ENCODE measurements around the gene ZNF444. TPM values are rescaled to one million over a fixed set of nuclear protein-coding genes. Genes with fewer than 3 reads are reported as not detected.

The ZNF444 gene
- total RNA-seq, 1 experiment from 2014 or later = 92.2 TPM

- no peaks in the 10 kb centered on the region for H3K27me3 Mint-ChIP-seq (ENCODE audit: insufficient read depth, unreplicated experiment)
- no TSS peak for BruUV-seq (replicated peaks)
- Histone ChIP-seq H3K4me3 (ENCODE audit: low read depth, low read length) (no peak overlapping the region), H3K27me3 (replicated peaks; ENCODE audit: control insufficient read depth, insufficient read depth, low read length) (no peaks in the 10 kb centered on the region), H3K9me3 (no peaks in the 10 kb centered on the region), H3K36me3 (ENCODE audit: control insufficient read depth, insufficient read depth, low read length) (peaks cover 3% of the 10 kb centered on the region), H3K4me1 (no peaks in the 10 kb centered on the region)
- no peak overlapping the region for H3K4me3 Mint-ChIP-seq (ENCODE audit: unreplicated experiment)
- H3K27ac Mint-ChIP-seq (ENCODE audit: unreplicated experiment) = no peak overlapping the region
- DNase-seq = no peak
- ChIA-PET POLR2A (no interaction called here), CTCF (interaction anchor here (0.5 kb wide), 1 partner anchor 95 kb away, joined by 3 read pairs; no protein-coding TSS in a partner anchor)
- intact Hi-C loops (cut with micrococcal nuclease; ENCODE audit: unreplicated experiment) = no loop called here
- TF ChIP-seq CTCF (IDR thresholded peaks at IDR 0.05; ENCODE audit: insufficient read depth in 1 of 2, low read depth in 1 of 2, low read length in 1 of 2, severe bottlenecking in 1 of 2, unreplicated experiment in 1 of 2) = no peak
- no peaks in the 10 kb centered on the region for H3K4me1 Mint-ChIP-seq (ENCODE audit: low read depth, unreplicated experiment)
- H3K36me3 Mint-ChIP-seq (ENCODE audit: insufficient read depth, unreplicated experiment) = peaks cover 50% of the 10 kb centered on the region
- no peaks in the 10 kb centered on the region for H3K9me3 Mint-ChIP-seq (ENCODE audit: unreplicated experiment)
Observed at GRCh38 chr19:56158170-56158757, 17.2 kb downstream of the ZNF444 start.

- intact Hi-C loops (cut with micrococcal nuclease; ENCODE audit: unreplicated experiment) = no loop called here
- no TSS peak for BruUV-seq (replicated peaks)
- ChIA-PET POLR2A (no interaction called here), CTCF (interaction anchor here (0.5 kb wide), 1 partner anchor 95 kb away, joined by 3 read pairs; no protein-coding TSS in a partner anchor)
- Histone ChIP-seq H3K27me3 (replicated peaks; ENCODE audit: control insufficient read depth, insufficient read depth, low read length) (no peaks in the 10 kb centered on the region), H3K4me3 (ENCODE audit: low read depth, low read length) (no peak overlapping the region), H3K9me3 (no peaks in the 10 kb centered on the region), H3K36me3 (ENCODE audit: control insufficient read depth, insufficient read depth, low read length) (peaks cover 3% of the 10 kb centered on the region), H3K4me1 (no peaks in the 10 kb centered on the region)
- DNase-seq = no peak
- H3K27me3 Mint-ChIP-seq (ENCODE audit: insufficient read depth, unreplicated experiment) = no peaks in the 10 kb centered on the region
- H3K27ac Mint-ChIP-seq (ENCODE audit: unreplicated experiment) = no peak overlapping the region
- H3K9me3 Mint-ChIP-seq (ENCODE audit: unreplicated experiment) = no peaks in the 10 kb centered on the region
- TF ChIP-seq CTCF (IDR thresholded peaks at IDR 0.05; ENCODE audit: insufficient read depth in 1 of 2, low read depth in 1 of 2, low read length in 1 of 2, severe bottlenecking in 1 of 2, unreplicated experiment in 1 of 2) = no peak
- peaks cover 45% of the 10 kb centered on the region for H3K36me3 Mint-ChIP-seq (ENCODE audit: insufficient read depth, unreplicated experiment)
- no peak overlapping the region for H3K4me3 Mint-ChIP-seq (ENCODE audit: unreplicated experiment)
- no peaks in the 10 kb centered on the region for H3K4me1 Mint-ChIP-seq (ENCODE audit: low read depth, unreplicated experiment)
Observed at GRCh38 chr19:56159009-56159559, 18.0 kb downstream of the ZNF444 start.

DNA sequence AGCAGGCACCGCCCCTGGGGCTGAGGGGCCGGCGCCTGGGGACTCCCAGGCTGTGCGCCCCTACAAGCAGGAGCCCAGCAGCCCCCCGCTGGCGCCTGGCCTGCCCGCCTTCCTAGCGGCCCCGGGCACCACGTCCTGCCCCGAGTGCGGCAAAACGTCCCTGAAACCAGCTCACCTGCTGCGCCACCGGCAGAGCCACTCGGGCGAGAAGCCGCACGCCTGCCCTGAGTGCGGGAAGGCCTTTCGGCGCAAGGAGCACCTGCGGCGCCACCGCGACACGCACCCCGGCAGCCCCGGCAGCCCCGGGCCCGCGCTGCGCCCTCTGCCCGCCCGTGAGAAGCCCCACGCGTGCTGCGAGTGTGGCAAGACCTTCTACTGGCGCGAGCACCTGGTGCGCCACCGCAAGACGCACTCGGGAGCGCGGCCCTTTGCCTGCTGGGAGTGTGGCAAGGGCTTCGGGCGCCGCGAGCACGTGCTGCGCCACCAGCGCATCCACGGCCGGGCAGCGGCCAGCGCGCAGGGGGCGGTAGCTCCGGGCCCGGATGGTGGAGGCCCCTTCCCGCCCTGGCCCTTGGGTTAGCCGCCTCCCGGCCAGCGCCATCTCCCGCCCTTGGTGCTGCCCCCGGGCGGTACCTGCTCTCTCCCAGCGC is 18.7 kb downstream of the ZNF444 start:
- Histone ChIP-seq H3K27me3 (replicated peaks; ENCODE audit: control insufficient read depth, insufficient read depth, low read length) (no peaks in the 10 kb centered on the region), H3K9me3 (no peaks in the 10 kb centered on the region), H3K4me3 (ENCODE audit: low read depth, low read length) (no peak overlapping the region), H3K36me3 (ENCODE audit: control insufficient read depth, insufficient read depth, low read length) (peaks cover 2% of the 10 kb centered on the region), H3K4me1 (no peaks in the 10 kb centered on the region)
- ChIA-PET CTCF (no interaction called here), POLR2A (no interaction called here)
- Mint-ChIP-seq H3K9me3 (ENCODE audit: unreplicated experiment) (no peaks in the 10 kb centered on the region), H3K4me3 (ENCODE audit: unreplicated experiment) (no peak overlapping the region), H3K27me3 (ENCODE audit: insufficient read depth, unreplicated experiment) (no peaks in the 10 kb centered on the region), H3K4me1 (ENCODE audit: low read depth, unreplicated experiment) (no peaks in the 10 kb centered on the region), H3K27ac (ENCODE audit: unreplicated experiment) (no peak overlapping the region), H3K36me3 (ENCODE audit: insufficient read depth, unreplicated experiment) (peaks cover 44% of the 10 kb centered on the region)
- DNase-seq = no peak
- intact Hi-C loops (cut with micrococcal nuclease; ENCODE audit: unreplicated experiment) = no loop called here
- BruUV-seq (replicated peaks) = no TSS peak
- no peak for TF ChIP-seq CTCF (IDR thresholded peaks at IDR 0.05; ENCODE audit: insufficient read depth in 1 of 2, low read depth in 1 of 2, low read length in 1 of 2, severe bottlenecking in 1 of 2, unreplicated experiment in 1 of 2)

All from Caco-2 (cell line).